Fibroblast of peridontal ligament (primary cell): ENCODE measurements around the gene ANKRD45.
"Not testable (repeated sequence)": the region's sequence is repeated elsewhere in the genome, so short reads cannot be mapped to it uniquely, and the experiment has no call there.

Experiments used
- DNase-seq: peaks from one replicate; pipeline ENCODE4 v3.0.0-alpha.2; 2010; ENCODE audit errors: extremely low read depth

ANKRD45 gene

GRCh38 chr1:173572201-173572873 lies 97.3 kb downstream of the ANKRD45 start:
- DNase-seq: no peak

- DNase-seq: no peak
Measured at GRCh38 chr1:173570370-173571007, 99.2 kb downstream of the ANKRD45 start.

- no peak for DNase-seq
Measured at GRCh38 chr1:173568483-173568882, 101.2 kb downstream of the ANKRD45 start.

GRCh38 chr1:173563846-173564245 lies 105.8 kb downstream of the ANKRD45 start:
- DNase-seq: not testable (repeated sequence)

- DNase-seq: no peak
Measured at GRCh38 chr1:173562813-173563212, 106.8 kb downstream of the ANKRD45 start.

- no peak for DNase-seq
Measured at GRCh38 chr1:173561263-173561662, 108.4 kb downstream of the ANKRD45 start.

- no peak for DNase-seq
Measured at GRCh38 chr1:173560285-173560880, 109.3 kb downstream of the ANKRD45 start.
